Transverse colon (tissue), 4 donors: ENCODE measurements around the gene KRTAP9-2. TPM values are rescaled to one million over a fixed set of nuclear protein-coding genes. Genes with fewer than 3 reads are reported as not detected.
"Not testable (repeated sequence)": the region's sequence is repeated elsewhere in the genome, so short reads cannot be mapped to it uniquely, and the experiment has no call there.

Experiments used
- DNase-seq: peaks from one replicate; pipeline ENCODE4 v3.0.0-alpha.2; 2019
- H3K27ac ChIP-seq, 4 donors: fragments of 200-600 bp; sonication (generic); 2 replicates each; pipeline ENCODE4 v1.5.1; 2016 to 2018; ENCODE audit warnings: inconsistent platforms in 4 of 4
- H3K27me3 ChIP-seq: fragments of 200-600 bp; sonication (generic); 2 replicates; pipeline ENCODE4 v1.5.1; 2017; ENCODE audit warnings: inconsistent platforms
- H3K36me3 ChIP-seq, 4 donors: fragments of 200-600 bp; sonication (generic); 2 replicates each; pipeline ENCODE4 v1.5.1; 2017 to 2019; ENCODE audit warnings: inconsistent platforms in 4 of 4
- H3K4me1 ChIP-seq, 4 donors: fragments of 200-600 bp; sonication (generic); 2 replicates each; pipeline ENCODE4 v1.5.1; 2017 to 2020; ENCODE audit warnings: inconsistent platforms in 4 of 4
- H3K4me3 ChIP-seq, 4 donors: fragments of 200-600 bp; sonication (generic); 1 replicate in 1 of 4; 2 replicates in 3 of 4; pipeline versions ENCODE4 v1.5.1 to v1.6.1; 2017 to 2019; ENCODE audit warnings: inconsistent platforms in 4 of 4
- H3K9me3 ChIP-seq, 2 donors: fragments of 200-600 bp; sonication (generic); 2 replicates each; pipeline ENCODE4 v1.5.1; 2017 to 2019; ENCODE audit warnings: inconsistent platforms in 2 of 2
- EP300 ChIP-seq: sonication (generic); formaldehyde crosslinking; IDR thresholded peaks from one replicate; pipeline ENCODE4 v1.6.1; 2017; ENCODE audit warnings: antibody characterized with exemption, low read depth
- POLR2A ChIP-seq: fragments of 450-650 bp; IDR thresholded peaks from one replicate; pipeline ENCODE4 v1.6.1; 2016; ENCODE audit warnings: antibody characterized with exemption, mild to moderate bottlenecking, moderate library complexity
- POLR2AphosphoS5 ChIP-seq, 3 donors: sonication (generic); formaldehyde crosslinking; IDR thresholded peaks; one replicate each; pipeline ENCODE4 v1.6.1; 2016; ENCODE audit warnings: antibody characterized with exemption in 3 of 3
- WGBS, 2 donors: methylation state at CpG; one replicate each; pipeline ENCODE4 v1.1.5; 2018; ENCODE audit warnings: low coverage in 1 of 2; 5-methylcytosine and 5-hydroxymethylcytosine counted together
- in situ Hi-C, 4 donors: fragments of 200-750 bp; cut with MboI; loops; one replicate each; pipeline versions ENCODE4 v1.15.0 to v1.15.1; 2017; ENCODE audit warnings: low sequenced_read_pairs in 3 of 4, low pct_ligation_motif_present in 1 of 4, low pct_unique_long_range_greater_than_20kb in 1 of 4
- intact Hi-C: fragments of 100-400 bp; cut with DNase I; formaldehyde crosslinking; loops from one replicate; pipeline ENCODE4 v1.15.1; 2023; ENCODE audit warnings: low total_unique reads
- total RNA-seq, 4 donors: library from RNA; depleted of rRNA; stranded (reverse); fragments of >200 nt; gene quantifications; one replicate each; pipeline ENCODE4 v1.1.0, GENCODE V29; 2016
- TF ChIP-seq, protein P1 (sequence below), 5 experiments: fragments of 200-600 bp in 3 of 5; fragments of 450-650 bp in 2 of 5; sonication (generic) in 3 of 5; IDR thresholded peaks; 1 replicate in 2 of 5; 2 replicates in 3 of 5; pipeline ENCODE4 v1.5.1; 2016 to 2017; ENCODE audit warnings: antibody characterized with exemption in 5 of 5, inconsistent platforms in 3 of 5, mild to moderate bottlenecking in 2 of 5, moderate library complexity in 1 of 5

KRTAP9-2 gene
- total RNA-seq, 4 donors from 2014 or later, result not detected

DNA sequence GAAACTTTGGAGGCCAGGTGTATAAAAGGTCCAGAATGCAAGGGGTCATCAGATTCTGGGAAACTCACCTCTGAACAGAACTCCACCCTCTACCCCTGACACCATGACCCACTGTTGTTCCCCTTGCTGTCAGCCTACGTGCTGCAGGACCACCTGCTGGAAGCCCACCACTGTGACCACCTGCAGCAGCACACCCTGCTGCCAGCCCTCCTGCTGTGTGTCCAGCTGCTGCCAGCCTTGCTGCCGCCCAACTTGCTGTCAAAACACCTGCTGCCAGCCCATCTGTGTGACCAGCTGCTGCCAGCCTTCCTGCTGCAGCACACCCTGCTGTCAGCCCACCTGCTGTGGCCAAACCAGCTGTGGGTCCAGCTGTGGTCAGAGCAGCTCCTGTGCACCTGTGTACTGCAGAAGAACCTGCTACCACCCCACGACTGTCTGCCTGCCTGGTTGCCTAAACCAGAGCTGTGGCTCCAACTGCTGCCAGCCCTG lies 11.5 kb downstream of the KRTAP9-2 start, which contains the start of gene KRTAP9-8:
TSS of gene KRTAP9-8 (plus strand) at position 51 of the 489 bp plus-strand sequence. CDS start at position 104, 53 bp downstream.
- intact Hi-C loops, result not testable (repeated sequence)

GRCh38 chr17:41246995-41247787 lies 20.7 kb downstream of the KRTAP9-2 start:
- WGBS, 2 donors, result 44 to 54% methylated on average over 2 of the region's 2 CpGs
- H3K9me3 ChIP-seq, intact Hi-C loops, H3K4me3 ChIP-seq, H3K36me3 ChIP-seq, H3K27ac ChIP-seq, DNase-seq, in situ Hi-C loops, H3K27me3 ChIP-seq, H3K4me1 ChIP-seq: not testable (repeated sequence)

More for the DNA sequence above, 11.5 kb downstream of the KRTAP9-2 start, which contains the start of gene KRTAP9-8:
- H3K4me1 ChIP-seq, DNase-seq, H3K9me3 ChIP-seq, H3K36me3 ChIP-seq, in situ Hi-C loops, H3K4me3 ChIP-seq, H3K27ac ChIP-seq: not testable (repeated sequence)
- 25% methylated on average over 3 of the region's 3 CpGs; no CpG with 5 or more reads in 1 of the 2 donors for WGBS, 2 donors
- peaks cover 13% of the 10 kb centered on the region for H3K27me3 ChIP-seq

DNA sequence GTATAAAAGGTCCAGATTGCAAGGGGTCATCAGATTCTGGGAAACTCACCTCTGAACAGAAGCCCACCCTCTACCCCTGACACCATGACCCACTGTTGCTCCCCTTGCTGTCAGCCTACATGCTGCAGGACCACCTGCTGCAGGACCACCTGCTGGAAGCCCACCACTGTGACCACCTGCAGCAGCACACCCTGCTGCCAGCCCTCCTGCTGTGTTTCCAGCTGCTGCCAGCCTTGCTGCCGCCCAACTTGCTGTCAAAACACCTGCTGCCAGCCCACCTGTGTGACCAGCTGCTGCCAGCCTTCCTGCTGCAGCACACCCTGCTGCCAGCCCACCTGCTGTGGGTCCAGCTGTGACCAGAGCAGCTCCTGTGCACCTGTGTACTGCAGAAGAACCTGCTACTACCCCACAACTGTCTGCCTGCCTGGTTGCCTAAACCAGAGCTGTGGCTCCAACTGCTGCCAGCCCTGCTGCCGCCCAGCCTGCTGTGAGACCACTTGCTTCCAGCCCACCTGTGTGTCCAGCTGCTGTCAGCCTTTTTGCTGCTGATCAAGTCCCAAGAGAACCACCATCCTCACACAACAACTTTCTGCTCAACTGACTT lies 23.3 kb downstream of the KRTAP9-2 start, which contains the start of gene KRTAP9-4:
TSS of gene KRTAP9-4 (plus strand) at position 51 of the 604 bp plus-strand sequence. CDS start at position 85, 34 bp downstream.
- H3K27ac ChIP-seq, H3K9me3 ChIP-seq, intact Hi-C loops, H3K36me3 ChIP-seq, DNase-seq, H3K27me3 ChIP-seq, H3K4me3 ChIP-seq, H3K4me1 ChIP-seq: not testable (repeated sequence)
- 80% methylated on average over 1 of the region's 2 CpGs; no CpG with 5 or more reads in 1 of the 2 donors for WGBS, 2 donors
- in situ Hi-C loops, result loop anchor here in 1 of 4 donors (25.0 kb wide), 1 partner anchor 113 kb away; the partner anchor contains the start of genes KRT33A and KRT33B

DNA sequence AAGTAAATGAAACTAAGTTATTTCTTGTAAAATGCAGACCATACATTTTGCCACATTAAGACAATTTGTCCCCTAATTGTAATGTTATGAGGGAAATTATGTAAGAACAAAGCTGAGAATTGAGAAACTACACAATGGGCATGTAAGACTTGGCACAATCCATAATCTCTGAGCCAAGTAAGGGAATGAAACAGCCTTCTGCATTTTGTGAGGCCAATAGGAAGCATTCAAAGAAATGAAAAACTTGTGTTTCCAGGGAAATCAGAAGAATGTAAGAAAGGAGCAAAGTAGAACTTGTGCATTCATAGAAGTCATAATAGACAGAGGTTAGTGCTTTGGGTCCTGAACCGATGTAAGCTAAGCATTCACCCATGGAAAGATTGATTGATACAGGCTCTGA lies 24.8 kb downstream of the KRTAP9-2 start:
- in situ Hi-C loops, result loop anchor here in 1 of 4 donors (25.0 kb wide), 1 partner anchor 111 kb away; the partner anchor contains the start of genes KRT33A and KRT33B
- Histone ChIP-seq H3K4me3 (no peak overlapping the region), H3K27ac (no peak overlapping the region), H3K4me1 (no peaks in the 10 kb centered on the region), H3K9me3 (no peaks in the 10 kb centered on the region), H3K36me3 (no peaks in the 10 kb centered on the region), H3K27me3 (peaks cover 8% of the 10 kb centered on the region)
- no peak for DNase-seq
- intact Hi-C loops, result no loop called here
- 94 to 100% methylated on average over 1 of the region's 1 CpG for WGBS, 2 donors
- no peak for TF ChIP-seq POLR2AphosphoS5 (IDR thresholded peaks at IDR 0.05)
- TF ChIP-seq, protein P1, sequence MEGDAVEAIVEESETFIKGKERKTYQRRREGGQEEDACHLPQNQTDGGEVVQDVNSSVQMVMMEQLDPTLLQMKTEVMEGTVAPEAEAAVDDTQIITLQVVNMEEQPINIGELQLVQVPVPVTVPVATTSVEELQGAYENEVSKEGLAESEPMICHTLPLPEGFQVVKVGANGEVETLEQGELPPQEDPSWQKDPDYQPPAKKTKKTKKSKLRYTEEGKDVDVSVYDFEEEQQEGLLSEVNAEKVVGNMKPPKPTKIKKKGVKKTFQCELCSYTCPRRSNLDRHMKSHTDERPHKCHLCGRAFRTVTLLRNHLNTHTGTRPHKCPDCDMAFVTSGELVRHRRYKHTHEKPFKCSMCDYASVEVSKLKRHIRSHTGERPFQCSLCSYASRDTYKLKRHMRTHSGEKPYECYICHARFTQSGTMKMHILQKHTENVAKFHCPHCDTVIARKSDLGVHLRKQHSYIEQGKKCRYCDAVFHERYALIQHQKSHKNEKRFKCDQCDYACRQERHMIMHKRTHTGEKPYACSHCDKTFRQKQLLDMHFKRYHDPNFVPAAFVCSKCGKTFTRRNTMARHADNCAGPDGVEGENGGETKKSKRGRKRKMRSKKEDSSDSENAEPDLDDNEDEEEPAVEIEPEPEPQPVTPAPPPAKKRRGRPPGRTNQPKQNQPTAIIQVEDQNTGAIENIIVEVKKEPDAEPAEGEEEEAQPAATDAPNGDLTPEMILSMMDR (IDR thresholded peaks at IDR 0.05), result no peak
- no peak for TF ChIP-seq EP300
- no peak for TF ChIP-seq POLR2A

- Histone ChIP-seq H3K9me3 (no peaks in the 10 kb centered on the region), H3K27ac (no peak overlapping the region), H3K36me3 (no peaks in the 10 kb centered on the region), H3K4me1 (no peaks in the 10 kb centered on the region), H3K4me3 (no peak overlapping the region), H3K27me3 (peaks cover 29% of the 10 kb centered on the region)
- no peak for TF ChIP-seq POLR2AphosphoS5 (IDR thresholded peaks at IDR 0.05)
- no peak for TF ChIP-seq EP300
- TF ChIP-seq POLR2A, result no peak
- TF ChIP-seq, protein P1 (IDR thresholded peaks at IDR 0.05), result no peak
- in situ Hi-C loops (loop anchor here in 1 of 4 donors (25.0 kb wide), 1 partner anchor 107 kb away; the partner anchor contains the start of genes KRT33A and KRT33B), intact Hi-C loops (no loop called here)
- 0 to 67% methylated on average over 1 of the region's 1 CpG for WGBS, 2 donors
- no peak for DNase-seq
These were observed 28.4 kb downstream of the KRTAP9-2 start for GRCh38 chr17:41254861-41255260.

- H3K36me3 ChIP-seq, H3K9me3 ChIP-seq, H3K4me1 ChIP-seq, H3K27ac ChIP-seq, H3K4me3 ChIP-seq, intact Hi-C loops, DNase-seq: not testable (repeated sequence)
- H3K27me3 ChIP-seq, result peaks cover 28% of the 10 kb centered on the region
- WGBS, 2 donors, result 79% methylated on average over 4 of the region's 5 CpGs; no CpG with 5 or more reads in 1 of the 2 donors
- in situ Hi-C loops, result loop anchor here in 1 of 4 donors (25.0 kb wide), 1 partner anchor 107 kb away; the partner anchor contains the start of genes KRT33A and KRT33B
These were observed 29.2 kb downstream of the KRTAP9-2 start, which contains the start of gene KRTAP9-9 for GRCh38 chr17:41255381-41256290. Gene KRTAP9-9 (plus strand): TSS chr17:41255384.
